Measurements from ENCODE around the gene ZFAND3.

DNA sequence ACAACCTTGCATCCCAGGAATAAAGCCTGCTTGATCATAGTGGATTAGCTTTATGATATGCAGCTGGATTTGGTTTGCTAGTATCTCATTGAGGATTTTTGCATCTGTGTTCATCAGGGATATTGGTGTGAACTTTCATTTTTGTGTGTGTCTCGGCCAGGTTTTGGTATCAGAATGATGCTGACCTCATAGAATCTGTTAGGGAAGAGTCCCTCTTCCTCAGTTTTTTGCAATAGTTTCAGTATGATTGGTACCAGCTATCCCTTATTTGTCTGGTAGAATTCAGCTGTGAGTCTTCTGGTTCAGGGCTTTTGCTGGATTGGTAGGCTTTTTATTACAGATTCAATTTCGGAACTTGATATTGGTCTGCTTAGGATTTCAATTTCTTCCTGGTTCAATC is 132.5 kb downstream of the ZFAND3 start:
- TF ChIP-seq ZNF274 (IDR thresholded peaks at IDR 0.05; ENCODE audit: low read depth, low read length) (no peak), YY1 (IDR thresholded peaks at IDR 0.05; ENCODE audit: insufficient read depth, insufficient read length) (no peak), SUZ12 (IDR thresholded peaks at IDR 0.05; ENCODE audit: extremely low read depth, insufficient read depth, insufficient read length) (no peak)

Data from NT2/D1 (cell line).